GM06990 (cell line): ENCODE results near the gene SRSF2.

Experiments used
- DNase-seq: peaks from one replicate; pipeline ENCODE4 v3.0.0-alpha.2; 2011; ENCODE audit not compliant: insufficient read length; ENCODE audit errors: extremely low read depth
- H3K27me3 ChIP-seq: replicated peaks from 2 replicates; pipeline ENCODE4 v1.6.0; 2011; ENCODE audit warnings: low read length; ENCODE audit not compliant: control insufficient read depth, insufficient read depth
- H3K36me3 ChIP-seq: 2 replicates; pipeline ENCODE4 v1.5.1; 2011; ENCODE audit warnings: low read length; ENCODE audit not compliant: control insufficient read depth, insufficient read depth
- H3K4me3 ChIP-seq: replicated peaks from 2 replicates; pipeline ENCODE4 v1.5.1; 2011; ENCODE audit warnings: low read depth, mild to moderate bottlenecking, control low read depth, low read length
- CTCF ChIP-seq: IDR thresholded peaks from 2 replicates; pipeline ENCODE4 v1.5.1; 2011; ENCODE audit warnings: low read length, control low read depth, mild to moderate bottlenecking, inconsistent platforms; ENCODE audit not compliant: insufficient read depth, poor library complexity, severe bottlenecking

The SRSF2 gene

GRCh38 chr17:76696763-76697701, 40.1 kb downstream of the SRSF2 start:
- Histone ChIP-seq H3K27me3 (no peaks in the 10 kb centered on the region; the same call in 1 of the 2 replicates), H3K4me3 (no peak overlapping the region), H3K36me3 (no peaks in the 10 kb centered on the region)
- no peak for TF ChIP-seq CTCF
- DNase-seq: peak; percentile 55

GRCh38 chr17:76695059-76695831, 41.9 kb downstream of the SRSF2 start:
- no peak for TF ChIP-seq CTCF
- Histone ChIP-seq H3K4me3 (no peak overlapping the region), H3K36me3 (no peaks in the 10 kb centered on the region), H3K27me3 (no peaks in the 10 kb centered on the region; the same call in 1 of the 2 replicates)
- DNase-seq: no peak

- Histone ChIP-seq H3K27me3 (no peaks in the 10 kb centered on the region; the same call in 1 of the 2 replicates), H3K36me3 (no peaks in the 10 kb centered on the region), H3K4me3 (no peak overlapping the region)
- no peak for DNase-seq
- TF ChIP-seq CTCF: no peak
Measured at GRCh38 chr17:76691379-76692191, 45.5 kb downstream of the SRSF2 start.

- TF ChIP-seq CTCF: no peak
- Histone ChIP-seq H3K36me3 (no peaks in the 10 kb centered on the region), H3K4me3 (no peak overlapping the region), H3K27me3 (no peaks in the 10 kb centered on the region; the same call in none of the 2 replicates)
- DNase-seq: no peak
Measured at GRCh38 chr17:76690596-76691280, 46.4 kb downstream of the SRSF2 start.

- Histone ChIP-seq H3K4me3 (no peak overlapping the region), H3K36me3 (no peaks in the 10 kb centered on the region), H3K27me3 (no peaks in the 10 kb centered on the region; the same call in none of the 2 replicates)
- no peak for TF ChIP-seq CTCF
- no peak for DNase-seq
Measured at GRCh38 chr17:76689859-76690258, 47.3 kb downstream of the SRSF2 start.
